HG03432 (cell line): Measurements from ENCODE around the gene GRK3.
"Not testable (repeated sequence)": the region's sequence is repeated elsewhere in the genome, so short reads cannot be mapped to it uniquely, and the experiment has no call there.

ENCODE experiments used
- ATAC-seq: cut with Tn5 transposase; IDR thresholded peaks from one replicate; pipeline ENCODE4 v1.9.1; 2021; ENCODE audit warnings: mild to moderate bottlenecking, moderate library complexity; ENCODE audit not compliant: unreplicated experiment

The GRK3 gene

GRCh38 chr22:25570486-25570885, 6.0 kb downstream of the GRK3 start:
- no peak for ATAC-seq

- not testable (repeated sequence) for ATAC-seq
Observed at GRCh38 chr22:25571969-25572707, 7.7 kb downstream of the GRK3 start.

GRCh38 chr22:25572708-25573171, 8.3 kb downstream of the GRK3 start:
- peak; percentile 60 for ATAC-seq

- no peak for ATAC-seq
Observed at GRCh38 chr22:25573841-25574240, 9.4 kb downstream of the GRK3 start.

GRCh38 chr22:25574736-25575135, 10.3 kb downstream of the GRK3 start:
- ATAC-seq: no peak

- not testable (repeated sequence) for ATAC-seq
Observed at GRCh38 chr22:25575674-25576392, 11.4 kb downstream of the GRK3 start.

- ATAC-seq: not testable (repeated sequence)
Observed at GRCh38 chr22:25581452-25581851, 17.0 kb downstream of the GRK3 start.

GRCh38 chr22:25582946-25583345, 18.5 kb downstream of the GRK3 start:
- no peak for ATAC-seq

- not testable (repeated sequence) for ATAC-seq
Observed at GRCh38 chr22:25584993-25585392, 20.5 kb downstream of the GRK3 start.

- not testable (repeated sequence) for ATAC-seq
Observed at GRCh38 chr22:25589664-25590063, 25.2 kb downstream of the GRK3 start.

GRCh38 chr22:25593323-25593722, 28.8 kb downstream of the GRK3 start:
- not testable (repeated sequence) for ATAC-seq

GRCh38 chr22:25598609-25599008, 34.1 kb downstream of the GRK3 start:
- ATAC-seq: no peak

- ATAC-seq: no peak
Observed at GRCh38 chr22:25602445-25602844, 38.0 kb downstream of the GRK3 start.

- ATAC-seq: no peak
Observed at GRCh38 chr22:25602916-25603315, 38.4 kb downstream of the GRK3 start.

- ATAC-seq: not testable (repeated sequence)
Observed at GRCh38 chr22:25605146-25605545, 40.7 kb downstream of the GRK3 start.

GRCh38 chr22:25605565-25605964, 41.1 kb downstream of the GRK3 start:
- not testable (repeated sequence) for ATAC-seq

- ATAC-seq: not testable (repeated sequence)
Observed at GRCh38 chr22:25611284-25611683, 46.8 kb downstream of the GRK3 start.

- ATAC-seq: not testable (repeated sequence)
Observed at GRCh38 chr22:25613131-25613530, 48.7 kb downstream of the GRK3 start.

GRCh38 chr22:25613558-25613957, 49.1 kb downstream of the GRK3 start:
- not testable (repeated sequence) for ATAC-seq

- not testable (repeated sequence) for ATAC-seq
Observed at GRCh38 chr22:25614791-25615190, 50.3 kb downstream of the GRK3 start.

- no peak for ATAC-seq
Observed at GRCh38 chr22:25621986-25622385, 57.5 kb downstream of the GRK3 start.

GRCh38 chr22:25623310-25623734, 58.8 kb downstream of the GRK3 start:
- ATAC-seq: peak; percentile 84
